ENCODE measurements around the gene RDH12.
"Not testable (repeated sequence)": the region's sequence is repeated elsewhere in the genome, so short reads cannot be mapped to it uniquely, and the experiment has no call there.

The RDH12 gene

DNA sequence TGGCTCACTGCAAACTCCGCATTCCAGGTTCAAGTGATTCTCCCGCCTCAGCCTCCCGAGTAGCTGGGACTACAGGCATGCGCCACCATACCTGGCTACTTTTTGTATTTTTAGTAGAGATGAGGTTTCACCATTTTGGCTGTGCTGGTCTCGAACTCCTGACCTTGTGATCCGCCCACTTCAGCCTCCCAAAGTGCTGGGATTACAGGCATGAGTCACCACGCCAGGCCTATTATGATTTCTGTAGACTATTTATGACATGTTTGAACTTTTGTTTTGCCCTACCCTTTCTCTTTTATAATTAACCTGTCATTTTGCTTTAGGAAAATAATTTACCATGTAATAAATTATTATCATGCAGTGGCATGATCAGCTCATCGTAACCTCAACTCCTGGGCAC is at the start of gene RDH12:
Gene RDH12, plus strand, starts transcription at position 395 of the 400 bp plus-strand sequence. CDS start 20,757 bp downstream, outside the sequence.
- DNase-seq = not testable (repeated sequence)

DNA sequence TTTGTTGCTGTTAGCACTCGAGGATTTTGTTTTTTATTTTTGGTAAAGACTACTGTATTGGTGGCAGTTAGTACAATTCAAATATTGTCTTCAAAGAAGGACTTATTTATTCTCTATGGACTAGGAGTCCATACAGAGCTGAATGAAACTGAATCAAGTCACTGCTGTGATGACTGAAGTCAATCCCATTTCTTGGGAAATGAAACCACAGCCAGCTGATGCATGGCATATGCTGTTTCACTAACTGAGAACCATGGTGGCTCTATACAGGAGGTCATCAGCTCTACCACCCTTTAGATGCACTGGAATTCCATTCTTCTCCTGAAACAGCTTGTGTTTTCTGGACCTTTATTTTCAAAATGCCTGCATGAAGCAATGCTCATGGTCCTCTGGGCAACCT is 49.5 kb upstream of the RDH12 start:
- no peak for DNase-seq

- no peak for DNase-seq
These were observed 47.9 kb upstream of the RDH12 start for GRCh38 chr14:67653651-67654280.

DNA sequence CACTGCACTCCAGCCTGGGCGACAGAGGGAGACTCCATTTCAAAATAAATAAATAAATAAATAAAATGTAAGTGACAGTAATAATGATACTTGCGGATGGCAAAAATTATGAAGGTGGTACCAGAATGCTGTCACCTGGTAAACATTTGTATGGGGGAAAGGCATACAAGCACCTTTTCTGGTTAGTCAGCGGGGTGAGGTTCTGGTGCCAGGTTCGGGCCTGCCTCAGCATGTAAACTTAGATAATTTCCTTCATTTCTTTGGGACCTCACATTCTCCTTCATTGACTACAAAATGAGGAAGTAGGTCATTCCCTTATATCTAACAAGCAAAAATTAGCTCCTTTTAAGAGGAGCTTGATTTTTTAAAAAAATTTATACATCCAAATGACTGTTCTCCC is 38.1 kb upstream of the RDH12 start:
- no peak for DNase-seq

- peak in 3 of 56 donors; percentile 3 to 10 (median 5) for DNase-seq
These were observed 35.8 kb upstream of the RDH12 start for GRCh38 chr14:67665868-67666267.

DNA sequence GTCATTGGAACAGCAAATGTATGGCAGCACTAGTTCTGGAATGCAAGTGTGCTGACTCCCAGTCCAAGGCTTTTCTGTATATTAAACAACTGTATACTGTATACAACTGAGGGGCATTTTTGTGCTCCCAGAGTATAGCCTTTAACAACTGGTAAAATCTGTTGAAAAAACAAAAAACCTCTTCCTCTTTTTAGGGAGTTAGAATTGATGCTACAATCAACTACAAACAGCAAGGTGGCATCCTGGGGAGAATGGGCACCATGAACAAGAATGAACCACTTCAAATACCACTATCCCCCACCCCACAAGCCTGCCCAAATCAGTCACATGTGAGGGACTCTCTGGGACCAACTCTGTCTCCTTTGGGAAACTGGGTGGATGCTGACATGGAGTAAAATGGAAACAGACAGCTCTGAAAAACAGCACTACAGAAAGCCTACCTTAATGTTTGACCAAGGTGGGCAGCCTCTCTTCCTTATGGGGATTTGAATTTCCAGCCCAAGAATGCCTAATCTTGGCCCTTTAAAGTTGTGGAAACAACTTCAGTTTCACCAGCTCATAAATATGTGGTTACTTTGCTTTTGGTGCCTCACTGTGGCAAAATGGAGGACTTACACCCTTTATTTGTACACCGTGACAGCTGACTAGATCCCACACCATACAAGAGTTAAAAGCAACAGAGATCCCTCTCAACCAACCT is 34.8 kb upstream of the RDH12 start:
- peak in 8 of 56 donors; percentile 4 to 35 (median 16) for DNase-seq

DNA sequence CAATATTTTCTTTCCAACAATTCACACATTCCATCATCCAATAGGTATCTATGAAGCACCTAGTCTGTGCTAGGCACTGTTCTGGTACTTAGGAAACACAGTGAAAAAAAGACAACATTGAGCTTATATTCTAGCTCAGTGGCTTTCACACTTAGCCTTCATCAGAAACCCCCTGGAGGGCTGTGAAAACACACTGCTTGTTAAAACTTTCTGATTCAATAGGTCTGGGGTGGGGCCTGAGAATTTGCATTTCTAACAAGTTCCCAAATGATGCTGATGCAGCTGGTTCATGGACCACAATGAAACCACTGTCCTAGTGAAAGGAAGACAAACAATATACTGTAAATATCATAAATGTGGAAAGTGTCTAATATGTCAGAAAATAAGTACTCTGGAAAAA is 33.1 kb upstream of the RDH12 start:
- no peak for DNase-seq

GRCh38 chr14:67673451-67673850 is 28.2 kb upstream of the RDH12 start:
- no peak for DNase-seq

DNA sequence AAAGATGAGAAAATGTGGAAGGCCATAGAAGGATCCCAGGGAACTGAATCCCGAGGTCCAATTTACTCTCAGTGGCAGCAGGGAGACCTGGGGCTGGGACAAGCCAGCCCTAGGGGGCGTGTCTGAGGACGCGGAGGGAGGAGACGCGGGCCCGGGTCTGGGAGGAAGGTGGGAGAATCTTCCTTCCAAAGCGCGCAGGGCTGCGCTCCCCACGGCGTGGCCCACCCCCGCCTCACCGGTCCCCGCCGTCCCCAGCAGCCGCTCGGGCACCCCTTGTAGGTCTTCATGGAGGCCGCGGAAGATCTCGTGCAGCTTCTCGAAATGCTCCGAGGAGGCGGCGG is 27.6 kb upstream of the RDH12 start:
- DNase-seq = peak in 47 of 56 donors; percentile 12 to 80 (median 59)

- peak; percentile 9 to 96 (median 84) for DNase-seq
These were observed 27.0 kb upstream of the RDH12 start, which contains the start of gene VTI1B for GRCh38 chr14:67674480-67675218. VTI1B (minus strand) TSS chr14:67674632; CDS start chr14:67674489, 143 bp downstream.

- peak in 1 of 56 donors; percentile 28 for DNase-seq
These were observed 26.5 kb upstream of the RDH12 start for GRCh38 chr14:67675219-67675582.

DNA sequence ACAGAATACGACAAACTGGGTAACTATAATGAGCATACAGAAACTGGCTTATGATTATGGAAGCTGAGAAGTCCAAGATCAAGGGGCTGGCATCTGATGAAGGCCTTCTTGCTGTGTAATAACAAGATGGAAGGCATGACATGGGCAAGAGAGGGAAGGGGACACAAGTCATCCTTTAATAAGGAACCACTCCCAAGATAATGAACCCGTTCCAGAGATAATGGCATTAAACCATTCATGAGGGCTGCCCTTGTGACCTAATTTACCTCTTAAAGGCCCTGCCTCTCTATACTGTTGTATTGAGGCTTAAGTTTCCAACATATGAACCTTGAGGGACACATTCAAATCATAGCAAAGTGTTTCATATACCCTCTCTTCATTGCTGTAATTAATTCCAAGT is 22.7 kb upstream of the RDH12 start:
- no peak for DNase-seq

GRCh38 chr14:67680121-67680602 is 21.5 kb upstream of the RDH12 start:
- no peak for DNase-seq

DNA sequence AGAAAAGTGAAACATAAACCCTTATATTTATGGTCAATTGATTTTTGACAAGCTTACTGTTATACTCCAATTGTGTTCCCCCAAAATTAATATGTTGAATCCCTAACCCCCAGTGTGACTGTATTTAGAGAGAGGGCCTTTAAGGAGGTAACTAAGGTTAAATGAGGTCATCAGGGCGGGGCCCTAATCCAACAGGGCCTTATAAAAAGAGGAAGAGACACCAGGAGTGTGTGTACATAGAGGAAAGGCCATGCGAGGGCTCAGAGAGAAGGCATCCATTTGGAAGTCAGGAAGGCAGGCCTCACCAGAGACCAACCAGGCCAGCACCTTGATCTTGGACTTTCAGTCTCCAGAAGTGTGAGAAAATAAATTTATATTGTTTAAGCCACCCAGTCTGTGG is 20.7 kb upstream of the RDH12 start:
- no peak for DNase-seq

GRCh38 chr14:67683842-67684241 is 17.8 kb upstream of the RDH12 start:
- no peak for DNase-seq

- no peak for DNase-seq
These were observed 11.7 kb upstream of the RDH12 start for GRCh38 chr14:67690011-67690410.

- peak in 35 of 56 donors; percentile 5 to 69 (median 35) for DNase-seq
These were observed 6.8 kb upstream of the RDH12 start for GRCh38 chr14:67694791-67695393.

GRCh38 chr14:67695394-67695949 is 6.2 kb upstream of the RDH12 start, which contains the start of gene RDH11:
RDH11 (minus strand) TSS chr14:67695764; CDS start chr14:67695703, 61 bp downstream.
- DNase-seq = peak; percentile 11 to 94 (median 78)

DNA sequence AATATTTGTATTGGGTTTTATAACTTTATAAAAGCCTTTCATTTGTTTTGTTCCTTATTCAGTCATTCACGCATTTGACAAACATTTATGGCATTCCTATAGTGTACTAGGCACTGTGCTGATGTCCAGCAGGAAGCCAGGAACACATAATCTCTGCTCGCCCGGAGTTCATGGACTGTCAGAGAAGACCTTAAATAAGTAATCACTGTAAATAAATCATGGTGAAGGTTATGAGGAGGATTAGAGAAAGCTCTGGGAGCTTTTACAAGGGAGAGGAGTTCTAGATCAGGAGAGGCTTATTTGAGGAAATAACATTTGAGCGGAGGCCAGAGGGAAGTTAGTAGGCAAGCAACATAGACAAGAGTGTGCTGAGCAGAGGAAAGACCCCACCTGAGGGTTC is 4.7 kb upstream of the RDH12 start:
- no peak for DNase-seq

DNA sequence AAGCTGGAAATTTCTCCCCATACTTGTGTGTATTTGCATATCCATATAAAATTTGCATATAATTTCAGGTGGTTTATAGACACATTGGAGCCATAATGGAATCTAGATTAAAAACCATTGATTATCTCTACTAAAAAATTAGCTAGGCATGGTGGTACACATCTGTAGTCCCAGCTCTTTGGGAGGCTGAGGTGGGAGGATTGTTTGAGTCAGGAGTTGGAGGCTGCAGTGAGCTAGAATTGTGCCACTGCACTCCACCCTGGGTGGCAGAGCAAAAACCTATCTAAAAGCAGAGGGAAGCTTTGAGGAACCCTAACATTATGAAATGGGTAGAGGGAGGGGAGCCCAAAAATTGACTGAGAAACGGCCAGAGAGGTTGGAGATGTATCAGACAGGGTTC is 3.5 kb upstream of the RDH12 start:
- DNase-seq = no peak

- no peak for DNase-seq
These were observed 2.3 kb downstream of the RDH12 start for GRCh38 chr14:67703997-67704396.
